HG03457 (cell line): ENCODE data around the gene CYS1.
A peak's percentile ranks its signal among the peaks of the same experiment; 100 is the strongest.

ENCODE experiments used
- ATAC-seq: cut with Tn5 transposase; IDR thresholded peaks from one replicate; pipeline ENCODE4 v1.9.1; 2021; ENCODE audit warnings: moderate number of reproducible peaks; ENCODE audit not compliant: unreplicated experiment

The CYS1 gene

GRCh38 chr2:10052216-10052615 lies 28.0 kb downstream of the CYS1 start:
- ATAC-seq, result no peak

GRCh38 chr2:10048501-10049171 lies 31.6 kb downstream of the CYS1 start:
- ATAC-seq, result no peak

- no peak for ATAC-seq
Measured at GRCh38 chr2:10047616-10048500, 32.4 kb downstream of the CYS1 start.

GRCh38 chr2:10046931-10047330 lies 33.3 kb downstream of the CYS1 start:
- no peak for ATAC-seq

GRCh38 chr2:10045561-10046355 lies 34.5 kb downstream of the CYS1 start:
- ATAC-seq, result no peak

GRCh38 chr2:10043906-10044601 lies 36.2 kb downstream of the CYS1 start:
- ATAC-seq, result peak; percentile 43

GRCh38 chr2:10043256-10043905 lies 36.8 kb downstream of the CYS1 start, which contains the start of gene KLF11:
Gene KLF11 (plus strand): TSS chr2:10043550. CDS start chr2:10043717, 167 bp downstream.
- peak; percentile 57 for ATAC-seq

- no peak for ATAC-seq
Measured at GRCh38 chr2:10042301-10043161, 37.7 kb downstream of the CYS1 start.

- ATAC-seq, result no peak
Measured at GRCh38 chr2:10041711-10042110, 38.5 kb downstream of the CYS1 start.

- ATAC-seq, result no peak
Measured at GRCh38 chr2:10039658-10040410, 40.4 kb downstream of the CYS1 start.

- no peak for ATAC-seq
Measured at GRCh38 chr2:10038716-10039115, 41.5 kb downstream of the CYS1 start.

- ATAC-seq, result no peak
Measured at GRCh38 chr2:10038123-10038522, 42.1 kb downstream of the CYS1 start.

- ATAC-seq, result no peak
Measured at GRCh38 chr2:10036095-10036884, 43.9 kb downstream of the CYS1 start.

GRCh38 chr2:10035633-10036032 lies 44.6 kb downstream of the CYS1 start:
- ATAC-seq, result no peak

- no peak for ATAC-seq
Measured at GRCh38 chr2:10035053-10035422, 45.2 kb downstream of the CYS1 start.

- ATAC-seq, result no peak
Measured at GRCh38 chr2:10034333-10035052, 45.7 kb downstream of the CYS1 start.
